Esophagus muscularis mucosa (tissue), 3 donors: Measurements from ENCODE around the gene DLX6.

Source experiments
- CTCF ChIP-seq, 3 experiments: fragments of 200-600 bp in 2 of 3; fragments of 450-650 bp in 1 of 3; sonication (generic) in 2 of 3; IDR thresholded peaks; one replicate each; pipeline ENCODE4 v1.5.1; 2017 to 2019; ENCODE audit warnings: antibody characterized with exemption in 3 of 3, mild to moderate bottlenecking in 2 of 3, moderate library complexity in 1 of 3
- EP300 ChIP-seq: sonication (generic); formaldehyde crosslinking; IDR thresholded peaks from one replicate; pipeline ENCODE4 v1.6.1; 2017; ENCODE audit warnings: antibody characterized with exemption

DNA sequence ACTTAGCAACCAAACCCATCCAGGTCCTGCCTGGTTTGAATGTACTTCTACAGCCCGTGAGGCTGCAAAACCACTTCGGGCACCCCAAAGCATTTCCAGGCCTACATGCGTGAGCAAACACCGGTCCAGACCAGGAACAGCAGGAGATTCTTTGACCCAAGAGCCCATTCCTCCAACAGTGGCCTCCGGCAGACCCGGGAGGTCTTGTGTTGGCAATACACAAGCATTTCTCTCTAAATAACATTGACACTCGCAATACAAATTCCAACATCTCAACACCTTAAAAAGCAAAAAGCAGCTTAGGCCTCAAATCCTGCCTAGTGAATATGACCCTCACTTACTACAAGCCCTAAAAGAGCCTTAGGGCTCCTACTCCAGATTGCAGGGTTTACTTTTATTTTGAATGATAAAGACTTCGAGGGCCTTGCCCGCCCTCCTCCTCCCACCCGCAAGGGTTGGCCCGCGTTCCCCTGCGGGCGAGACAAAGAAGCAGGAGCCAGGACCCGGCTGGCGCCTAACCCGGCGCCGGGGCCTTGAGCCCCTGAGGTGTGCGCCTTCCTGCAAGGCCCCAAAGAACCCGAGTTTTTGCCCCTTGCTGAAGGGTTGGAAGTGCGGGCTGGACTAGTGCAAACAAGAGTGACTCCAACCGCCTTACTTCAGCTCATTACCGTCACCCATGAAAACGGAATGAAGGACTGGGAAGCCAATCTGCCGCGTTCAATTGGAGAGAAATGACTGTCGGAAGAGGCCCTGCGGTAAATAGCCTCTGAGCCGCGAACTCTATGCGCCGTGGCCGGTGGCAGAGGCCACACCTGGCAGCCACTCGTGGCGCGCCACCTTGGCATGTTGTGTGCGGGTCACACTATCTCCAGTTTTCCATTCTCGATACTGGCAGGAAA lies 3.4 kb upstream of the DLX6 start:
- TF ChIP-seq CTCF (IDR thresholded peaks at IDR 0.05) = no peak
- TF ChIP-seq EP300 = no peak
